ENCODE data around the gene AP2M1. TPM values are rescaled to one million over a fixed set of nuclear protein-coding genes. Genes with fewer than 3 reads are reported as not detected.

The AP2M1 gene
- polyA plus RNA-seq, 1 of the 3 experiments (the other 2 are of a cell fraction) = 759 TPM

DNA sequence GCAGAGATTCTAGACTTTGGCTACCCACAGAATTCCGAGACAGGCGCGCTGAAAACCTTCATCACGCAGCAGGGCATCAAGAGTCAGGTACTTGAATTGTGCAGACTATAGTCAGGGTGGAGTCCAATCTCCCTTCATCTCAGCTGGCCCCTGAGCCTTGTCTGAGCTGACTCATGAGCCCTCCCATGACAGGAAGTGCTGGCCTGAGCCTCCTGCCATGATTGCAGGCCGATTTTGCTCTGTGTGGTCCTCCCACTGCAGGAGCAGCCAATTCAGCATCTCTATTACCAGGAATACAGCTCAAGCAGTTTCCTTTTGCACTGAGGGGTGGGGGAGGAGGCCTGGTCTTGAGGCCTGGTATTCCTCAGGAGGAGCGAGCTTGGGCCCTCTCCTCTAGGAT is 5.5 kb downstream of the AP2M1 start:
- CTCF ChIA-PET = interaction anchor here (1.2 to 1.6 kb wide), 4 partner anchors 35 to 285 kb away, joined by 3 to 8 read pairs (median 5); partner anchors contain the start of gene EEF1AKMT4
- Histone ChIP-seq H3K4me1 (ENCODE audit: control insufficient read depth in 1 of 2, insufficient read depth in 2 of 2, low read depth in 1 of 2, low read length in 1 of 2) (peaks cover 24% of the 10 kb centered on the region in 2 experiments), H3K27me3 (ENCODE audit: insufficient read depth) (no peaks in the 10 kb centered on the region), H3K36me3 (replicated peaks in 1 of 2; ENCODE audit: control insufficient read depth in 1 of 2, insufficient read depth in 2 of 2, low read length in 1 of 2) (peaks cover 64 to 68% of the 10 kb centered on the region in 2 experiments), H3K4me2 (peak overlapping the region; percentile 21; the same call in 1 of the 2 replicates), H3K4me3 (ENCODE audit: low read depth in 2 of 2, low read length in 1 of 2) (no peak overlapping the region), H3K9me3 (no peaks in the 10 kb centered on the region), H3F3A (replicated peaks; ENCODE audit: insufficient read depth) (peaks cover 47% of the 10 kb centered on the region), H3K27ac (ENCODE audit: low read depth in 2 of 2, low read length in 1 of 2) (no peak overlapping the region), H4K20me1 (ENCODE audit: insufficient read depth) (peaks cover 24% of the 10 kb centered on the region), H2AFZ (ENCODE audit: low read depth) (no peak overlapping the region), H3K79me2 (ENCODE audit: insufficient read depth) (peaks cover 50% of the 10 kb centered on the region), H3K9ac (no peak overlapping the region), H3K9me2 (no peaks in the 10 kb centered on the region)
- no peak for DNase-seq
- POLR2A ChIA-PET = no interaction called here
- TF ChIP-seq CHD2 (IDR thresholded peaks at IDR 0.05; ENCODE audit: low read length, partially characterized antibody) = no peak
- no peak for TF ChIP-seq TEAD4 (IDR thresholded peaks at IDR 0.05; ENCODE audit: borderline replicate concordance, insufficient read depth)
- no peak for TF ChIP-seq JUND (IDR thresholded peaks at IDR 0.05)
- TF ChIP-seq FOSL2 (IDR thresholded peaks at IDR 0.05; ENCODE audit: borderline replicate concordance, low read depth) = 0 out of 2 replicates have a peak, but pooled peaks have one; percentile 14
- WGBS (ENCODE audit: low lambda C conversion rate) = 88% methylated on average over 6 of the region's 6 CpGs

DNA sequence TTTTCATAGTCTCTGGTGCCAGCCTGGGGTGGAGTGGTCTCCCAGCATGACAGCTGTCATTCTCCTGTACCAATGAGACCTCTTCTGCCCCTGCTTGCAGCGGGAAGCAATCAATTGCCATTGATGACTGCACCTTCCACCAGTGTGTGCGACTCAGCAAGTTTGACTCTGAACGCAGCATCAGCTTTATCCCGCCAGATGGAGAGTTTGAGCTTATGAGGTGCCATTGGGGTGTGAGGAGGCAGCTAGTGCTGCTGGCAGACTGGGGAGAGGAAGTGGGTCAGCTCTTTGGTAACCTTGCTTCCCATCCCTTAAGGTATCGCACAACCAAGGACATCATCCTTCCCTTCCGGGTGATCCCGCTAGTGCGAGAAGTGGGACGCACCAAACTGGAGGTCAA is 6.9 kb downstream of the AP2M1 start:
- H3K9ac ChIP-seq = no peak overlapping the region
- H4K20me1 ChIP-seq (ENCODE audit: insufficient read depth) = peaks cover 24% of the 10 kb centered on the region
- H2AFZ ChIP-seq (ENCODE audit: low read depth) = no peak overlapping the region
- H3K4me1 ChIP-seq (ENCODE audit: control insufficient read depth in 1 of 2, insufficient read depth in 2 of 2, low read depth in 1 of 2, low read length in 1 of 2) = peaks cover 19 to 28% of the 10 kb centered on the region in 2 experiments
- H3K27me3 ChIP-seq (ENCODE audit: insufficient read depth) = no peaks in the 10 kb centered on the region
- DNase-seq = no peak
- H3K79me2 ChIP-seq (ENCODE audit: insufficient read depth) = peaks cover 45% of the 10 kb centered on the region
- WGBS (ENCODE audit: low lambda C conversion rate) = 98% methylated on average over 6 of the region's 9 CpGs
- TF ChIP-seq POLR2AphosphoS5 (IDR thresholded peaks at IDR 0.05; ENCODE audit: low read depth, low read length) = no peak
- no peak for TF ChIP-seq RAD21 (IDR thresholded peaks at IDR 0.05; ENCODE audit: low read length)
- no peak for TF ChIP-seq TCF12 (IDR thresholded peaks at IDR 0.05)
- no peak overlapping the region for H3K4me2 ChIP-seq
- H3K36me3 ChIP-seq (replicated peaks in 1 of 2; ENCODE audit: control insufficient read depth in 1 of 2, insufficient read depth in 2 of 2, low read length in 1 of 2) = peaks cover 64 to 68% of the 10 kb centered on the region in 2 experiments
- ChIA-PET POLR2A (no interaction called here), CTCF (interaction anchor here (0.6 kb wide), 1 partner anchor 48 kb away, joined by 4 read pairs; no protein-coding TSS in a partner anchor)
- no peak overlapping the region for H3K27ac ChIP-seq (ENCODE audit: low read depth in 2 of 2, low read length in 1 of 2)
- no peaks in the 10 kb centered on the region for H3K9me3 ChIP-seq
- H3K9me2 ChIP-seq = no peaks in the 10 kb centered on the region
- no peak overlapping the region for H3K4me3 ChIP-seq (ENCODE audit: low read depth in 2 of 2, low read length in 1 of 2)
- H3F3A ChIP-seq (replicated peaks; ENCODE audit: insufficient read depth) = peaks cover 45% of the 10 kb centered on the region

DNA sequence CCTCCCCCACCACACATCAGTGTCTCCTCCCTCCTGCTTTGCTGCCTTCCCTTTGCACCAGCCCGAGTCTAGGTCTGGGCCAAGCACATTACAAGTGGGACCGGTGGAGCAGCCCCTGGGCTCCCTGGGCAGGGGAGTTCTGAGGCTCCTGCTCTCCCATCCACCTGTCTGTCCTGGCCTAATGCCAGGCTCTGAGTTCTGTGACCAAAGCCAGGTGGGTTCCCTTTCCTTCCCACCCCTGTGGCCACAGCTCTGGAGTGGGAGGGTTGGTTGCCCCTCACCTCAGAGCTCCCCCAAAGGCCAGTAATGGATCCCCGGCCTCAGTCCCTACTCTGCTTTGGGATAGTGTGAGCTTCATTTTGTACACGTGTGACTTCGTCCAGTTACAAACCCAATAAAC is 9.0 kb downstream of the AP2M1 start:
- Histone ChIP-seq H3K79me2 (ENCODE audit: insufficient read depth) (peaks cover 47% of the 10 kb centered on the region), H3K9me3 (no peaks in the 10 kb centered on the region), H2AFZ (ENCODE audit: low read depth) (no peak overlapping the region), H3K27ac (ENCODE audit: low read depth in 2 of 2, low read length in 1 of 2) (no peak overlapping the region), H3K9me2 (no peaks in the 10 kb centered on the region), H3F3A (replicated peaks; ENCODE audit: insufficient read depth) (peaks cover 36% of the 10 kb centered on the region), H4K20me1 (ENCODE audit: insufficient read depth) (peaks cover 18% of the 10 kb centered on the region), H3K9ac (no peak overlapping the region), H3K4me1 (ENCODE audit: control insufficient read depth in 1 of 2, insufficient read depth in 2 of 2, low read depth in 1 of 2, low read length in 1 of 2) (peaks cover 13 to 20% of the 10 kb centered on the region in 2 experiments), H3K27me3 (ENCODE audit: insufficient read depth) (no peaks in the 10 kb centered on the region), H3K4me3 (ENCODE audit: low read depth in 2 of 2, low read length in 1 of 2) (no peak overlapping the region), H3K36me3 (replicated peaks in 1 of 2; ENCODE audit: control insufficient read depth in 1 of 2, insufficient read depth in 2 of 2, low read length in 1 of 2) (peaks cover 51 to 62% of the 10 kb centered on the region in 2 experiments), H3K4me2 (no peak overlapping the region)
- no peak for DNase-seq
- TF ChIP-seq YY1 (IDR thresholded peaks at IDR 0.05; ENCODE audit: low read depth) (no peak), TCF12 (IDR thresholded peaks at IDR 0.05) (no peak), MXI1 (IDR thresholded peaks at IDR 0.05; ENCODE audit: low read depth, low read length) (no peak), TAF1 (IDR thresholded peaks at IDR 0.05; ENCODE audit: borderline replicate concordance, low read depth, low read length) (no peak), RFX5 (IDR thresholded peaks at IDR 0.05; ENCODE audit: low read length) (no peak), MEF2A (IDR thresholded peaks at IDR 0.05; ENCODE audit: borderline replicate concordance, low read depth) (no peak), TEAD4 (IDR thresholded peaks at IDR 0.05; ENCODE audit: borderline replicate concordance, insufficient read depth) (no peak)
- TF ChIP-seq, protein P1, sequence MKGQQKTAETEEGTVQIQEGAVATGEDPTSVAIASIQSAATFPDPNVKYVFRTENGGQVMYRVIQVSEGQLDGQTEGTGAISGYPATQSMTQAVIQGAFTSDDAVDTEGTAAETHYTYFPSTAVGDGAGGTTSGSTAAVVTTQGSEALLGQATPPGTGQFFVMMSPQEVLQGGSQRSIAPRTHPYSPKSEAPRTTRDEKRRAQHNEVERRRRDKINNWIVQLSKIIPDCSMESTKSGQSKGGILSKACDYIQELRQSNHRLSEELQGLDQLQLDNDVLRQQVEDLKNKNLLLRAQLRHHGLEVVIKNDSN (IDR thresholded peaks at IDR 0.05; ENCODE audit: borderline replicate concordance, low read depth) = no peak
- TF ChIP-seq, protein P2, sequence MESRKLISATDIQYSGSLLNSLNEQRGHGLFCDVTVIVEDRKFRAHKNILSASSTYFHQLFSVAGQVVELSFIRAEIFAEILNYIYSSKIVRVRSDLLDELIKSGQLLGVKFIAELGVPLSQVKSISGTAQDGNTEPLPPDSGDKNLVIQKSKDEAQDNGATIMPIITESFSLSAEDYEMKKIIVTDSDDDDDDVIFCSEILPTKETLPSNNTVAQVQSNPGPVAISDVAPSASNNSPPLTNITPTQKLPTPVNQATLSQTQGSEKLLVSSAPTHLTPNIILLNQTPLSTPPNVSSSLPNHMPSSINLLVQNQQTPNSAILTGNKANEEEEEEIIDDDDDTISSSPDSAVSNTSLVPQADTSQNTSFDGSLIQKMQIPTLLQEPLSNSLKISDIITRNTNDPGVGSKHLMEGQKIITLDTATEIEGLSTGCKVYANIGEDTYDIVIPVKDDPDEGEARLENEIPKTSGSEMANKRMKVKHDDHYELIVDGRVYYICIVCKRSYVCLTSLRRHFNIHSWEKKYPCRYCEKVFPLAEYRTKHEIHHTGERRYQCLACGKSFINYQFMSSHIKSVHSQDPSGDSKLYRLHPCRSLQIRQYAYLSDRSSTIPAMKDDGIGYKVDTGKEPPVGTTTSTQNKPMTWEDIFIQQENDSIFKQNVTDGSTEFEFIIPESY (IDR thresholded peaks at IDR 0.05; ENCODE audit: borderline replicate concordance, low read depth) = no peak
- WGBS (ENCODE audit: low lambda C conversion rate) = 93% methylated on average over 5 of the region's 5 CpGs
- ChIA-PET POLR2A (interaction anchor here (0.8 kb wide), 1 partner anchor 44 kb away, joined by 3 read pairs; no protein-coding TSS in a partner anchor), CTCF (interaction anchor here (0.6 to 3.2 kb wide), 3 partner anchors 9 to 77 kb away, joined by 3 to 13 read pairs (median 6); partner anchors contain the start of genes AP2M1, CAMK2N2 and EEF1AKMT4)

Measured in SK-N-SH (cell line).